T-helper 22 cell (primary cell): ENCODE data around the gene UBR3.
"Not testable (repeated sequence)": the region's sequence is repeated elsewhere in the genome, so short reads cannot be mapped to it uniquely, and the experiment has no call there.

Experiments used
- DNase-seq: peaks from one replicate; pipeline ENCODE4 v3.0.0-alpha.2; 2020; ENCODE audit warnings: low read depth

Gene UBR3

DNA sequence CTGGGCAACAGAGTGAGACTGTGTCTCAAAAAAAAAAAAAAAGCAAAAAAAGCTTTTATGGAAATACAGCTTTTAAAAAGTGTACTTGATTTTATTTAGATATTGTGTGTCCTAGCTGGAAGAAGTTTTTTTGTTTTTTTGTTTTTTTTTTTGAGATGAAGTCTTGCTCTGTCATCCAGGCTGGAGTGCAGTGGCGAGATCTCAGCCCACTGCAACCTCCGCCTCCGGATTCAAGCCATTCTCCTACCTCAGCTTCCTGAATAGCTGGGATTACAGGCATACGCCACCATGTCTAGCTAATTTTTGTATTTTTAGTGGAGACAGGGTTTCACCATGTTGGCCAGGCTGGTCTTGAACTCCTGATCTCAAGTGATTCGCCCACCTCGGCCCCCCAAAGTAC is 39.0 kb downstream of the UBR3 start:
- DNase-seq: not testable (repeated sequence)

DNA sequence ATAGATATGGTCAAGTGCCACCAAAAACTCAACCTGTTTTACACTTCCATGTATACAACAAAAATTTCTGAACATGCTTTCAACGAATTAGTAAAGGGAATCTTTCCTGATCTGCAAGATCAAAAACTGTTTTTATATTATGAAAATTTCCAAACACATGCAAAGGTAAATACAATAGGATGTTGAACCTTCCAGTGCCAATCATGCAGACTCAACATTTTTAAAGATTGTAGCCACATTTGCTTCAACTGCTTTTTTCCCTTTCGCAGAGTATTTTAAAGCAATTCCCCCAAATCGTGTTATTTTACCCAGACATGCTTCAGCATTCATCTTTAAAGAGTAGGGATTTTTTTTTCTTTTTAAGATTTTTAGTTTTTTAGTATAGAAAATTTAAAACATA is 40.3 kb downstream of the UBR3 start:
- no peak for DNase-seq

DNA sequence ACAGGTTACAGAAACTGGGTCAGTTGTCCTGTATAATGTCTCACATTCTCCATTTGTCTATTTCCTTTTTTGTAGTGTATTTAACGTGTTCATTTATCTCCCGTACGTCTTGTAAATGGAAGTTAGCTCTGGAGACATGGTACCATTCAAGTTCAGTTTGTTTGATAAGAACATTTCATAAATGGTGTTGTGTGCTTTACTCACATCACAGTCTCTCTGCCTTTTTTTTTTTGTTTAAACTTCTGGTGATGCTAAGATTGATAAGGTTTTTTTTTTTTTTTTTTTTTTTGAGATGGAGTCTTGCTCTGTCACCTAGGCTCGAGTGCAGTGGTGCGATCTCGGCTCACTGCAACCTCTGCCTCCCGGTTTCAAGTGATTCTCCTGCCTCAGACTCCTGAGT is 41.7 kb downstream of the UBR3 start:
- no peak for DNase-seq

DNA sequence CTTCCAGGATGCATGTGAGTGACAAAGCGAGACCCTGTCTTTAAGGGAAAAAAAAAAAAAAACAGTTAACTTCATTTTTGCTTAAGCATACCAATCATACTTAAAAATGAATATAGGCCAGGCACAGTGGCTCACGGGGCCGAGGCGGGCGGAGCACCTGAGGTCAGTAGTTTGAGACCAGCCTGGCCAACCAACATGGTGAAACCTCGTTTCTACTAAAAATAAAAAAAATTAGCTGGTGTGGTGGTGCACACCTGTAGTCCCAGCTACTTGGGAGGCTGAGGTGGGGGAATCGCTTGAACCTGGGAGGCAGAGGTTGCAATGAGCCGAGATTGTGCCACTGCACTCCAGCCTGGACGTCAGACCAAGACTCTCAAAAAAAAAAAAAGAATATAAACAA is 44.1 kb downstream of the UBR3 start:
- DNase-seq: not testable (repeated sequence)

DNA sequence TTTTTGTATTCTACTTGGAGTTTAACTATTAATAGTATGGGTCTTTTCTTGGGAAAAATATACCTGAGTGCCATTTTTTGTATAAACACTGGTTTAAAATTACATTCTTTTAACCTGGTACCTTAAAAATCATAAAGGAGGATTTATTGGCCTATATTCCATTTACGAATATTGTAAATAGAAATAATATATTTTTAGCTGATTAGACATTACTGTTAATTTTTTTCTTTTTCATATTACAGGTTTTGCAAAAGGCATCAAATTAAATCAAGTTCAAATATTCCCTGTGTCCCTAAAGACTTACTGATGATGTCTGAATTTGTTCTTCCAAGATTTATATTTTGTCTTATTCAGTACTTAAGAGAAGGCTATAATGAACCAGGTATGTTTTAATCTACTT is 44.7 kb downstream of the UBR3 start:
- no peak for DNase-seq

DNA sequence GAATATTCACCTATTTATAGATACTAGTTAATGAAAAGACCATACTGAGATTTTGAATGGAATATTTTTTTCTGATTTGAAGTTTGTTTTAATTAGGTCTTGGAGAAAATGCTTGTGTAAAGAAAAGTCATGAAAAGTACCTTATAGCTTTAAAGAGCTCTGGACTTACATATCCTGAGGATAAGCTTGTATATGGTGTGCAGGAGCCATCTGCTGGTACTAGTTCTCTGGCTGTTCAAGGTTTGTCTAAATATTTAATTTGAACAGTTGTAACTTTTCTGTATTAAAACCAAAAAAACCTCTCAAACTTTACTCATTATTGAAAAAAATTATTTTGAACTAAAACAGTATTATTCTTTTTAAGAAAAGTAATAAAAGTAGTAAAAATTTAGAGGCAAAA is 50.1 kb downstream of the UBR3 start:
- DNase-seq: no peak

DNA sequence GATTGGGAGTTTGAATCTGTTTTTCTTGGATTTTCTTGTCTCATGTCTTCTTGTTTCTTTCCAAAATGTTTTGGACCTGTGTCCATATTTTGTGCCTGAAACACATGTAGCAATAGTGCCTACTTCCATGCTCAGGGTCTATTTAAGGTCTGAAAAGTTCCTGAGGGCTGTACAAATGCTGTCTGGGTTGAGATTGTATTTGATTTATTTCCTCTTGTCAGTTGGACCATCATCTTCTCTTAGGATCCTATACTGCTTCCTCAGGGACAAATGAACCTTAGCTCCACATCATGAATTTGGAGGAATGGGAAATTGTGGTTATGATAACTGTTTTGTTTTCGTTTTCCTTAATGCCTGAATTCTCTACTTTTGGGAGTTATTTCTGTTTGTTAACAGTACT is 59.9 kb downstream of the UBR3 start:
- no peak for DNase-seq

DNA sequence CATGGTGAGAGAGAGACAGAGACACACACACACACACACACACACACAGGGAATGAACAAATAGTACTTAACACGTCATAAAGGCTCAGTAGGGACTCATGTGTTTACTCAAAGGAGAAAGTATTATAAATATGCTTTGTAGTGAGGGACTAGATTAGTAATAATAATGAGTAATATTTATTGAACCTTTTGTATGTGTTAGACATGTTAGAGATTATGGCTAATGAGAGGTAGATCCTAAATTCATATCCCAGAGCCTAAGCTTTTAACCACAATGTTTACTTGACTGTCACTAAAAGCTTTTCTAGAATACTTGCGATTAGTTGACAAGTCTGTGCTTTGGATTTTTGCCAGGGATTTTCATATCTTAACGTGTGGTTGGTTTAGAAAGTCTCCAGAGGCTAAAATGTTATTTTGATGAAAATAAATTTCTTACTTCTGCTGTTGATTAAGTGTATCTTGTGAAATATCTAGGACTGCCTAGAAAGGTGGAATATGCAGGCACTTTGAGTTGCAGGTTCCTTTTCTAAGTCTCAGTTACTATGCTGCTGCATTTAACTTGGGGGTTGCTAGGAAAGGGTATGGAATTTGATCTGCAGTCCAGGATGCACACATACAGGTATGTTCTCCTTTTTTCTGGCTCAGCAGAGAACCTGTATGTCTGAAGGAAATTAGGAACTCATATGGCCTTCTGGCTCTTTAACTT is 64.5 kb downstream of the UBR3 start:
- DNase-seq: no peak

DNA sequence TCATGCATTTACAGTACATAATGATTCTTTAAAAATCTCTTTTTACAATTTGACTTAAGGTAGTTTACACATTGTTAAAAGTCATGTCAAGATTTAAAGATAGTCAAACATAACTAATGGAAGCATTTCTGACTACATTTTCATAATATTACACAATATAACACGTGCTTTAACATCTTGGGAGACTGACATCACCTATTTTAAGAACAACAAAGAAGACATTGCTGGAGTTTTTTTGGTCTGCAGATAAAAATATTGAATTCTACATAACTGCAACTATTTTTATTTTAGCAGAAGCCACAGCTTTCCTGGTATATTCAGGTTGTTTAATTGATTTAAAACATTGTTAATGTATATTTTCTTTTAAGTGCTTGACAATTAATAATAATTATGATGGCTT is 65.7 kb downstream of the UBR3 start:
- DNase-seq: no peak

DNA sequence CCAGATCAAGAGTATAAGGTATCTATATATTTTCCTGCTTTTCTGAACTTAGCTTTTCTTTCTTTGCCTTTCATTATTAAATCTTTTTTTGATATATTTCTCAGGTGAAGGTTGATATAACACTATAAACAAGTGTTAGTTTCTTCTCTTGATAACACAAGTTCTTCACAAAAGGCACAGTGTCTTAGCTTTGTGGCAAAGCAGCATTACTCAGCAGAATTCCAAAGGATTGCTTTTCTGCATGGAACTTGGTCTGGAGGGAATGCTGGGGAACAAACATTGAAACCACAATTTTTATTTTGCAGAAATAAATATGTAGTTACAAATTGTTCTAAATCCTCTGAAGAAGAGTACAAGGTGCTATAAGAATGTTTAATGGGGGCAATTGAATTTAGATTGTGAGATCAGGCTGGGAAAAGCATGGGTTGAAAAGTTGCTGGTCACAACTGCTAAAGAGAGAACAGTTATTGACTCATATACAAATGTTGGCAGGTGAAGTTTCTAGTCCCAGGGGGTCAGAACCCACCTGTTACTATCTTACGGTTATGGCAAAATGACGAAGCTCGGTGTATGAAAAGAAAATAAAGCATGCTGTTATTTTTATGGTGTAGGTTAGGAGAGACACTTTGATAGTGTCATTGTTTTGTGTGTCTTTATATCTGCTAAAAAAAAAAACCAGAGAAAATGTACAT is 68.2 kb downstream of the UBR3 start:
- DNase-seq: no peak

DNA sequence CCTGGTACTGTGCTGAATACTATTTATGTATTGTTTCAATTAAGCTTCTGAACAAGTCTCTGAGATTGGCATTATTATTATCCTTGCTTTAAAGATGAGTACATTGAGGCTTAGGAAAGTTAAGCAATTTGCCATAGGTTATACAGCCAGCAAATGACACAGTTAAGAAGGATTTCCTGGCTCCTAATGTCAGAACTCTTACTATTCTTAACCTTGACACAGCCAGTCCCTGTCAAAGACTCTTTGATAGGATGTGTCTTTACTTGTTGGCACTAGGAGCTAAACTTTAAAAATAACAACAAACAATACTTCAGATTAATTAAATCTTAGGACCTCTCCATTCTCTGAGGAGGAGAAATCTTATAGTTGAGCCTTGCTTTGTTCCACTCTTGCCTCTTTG is 70.6 kb downstream of the UBR3 start:
- no peak for DNase-seq

DNA sequence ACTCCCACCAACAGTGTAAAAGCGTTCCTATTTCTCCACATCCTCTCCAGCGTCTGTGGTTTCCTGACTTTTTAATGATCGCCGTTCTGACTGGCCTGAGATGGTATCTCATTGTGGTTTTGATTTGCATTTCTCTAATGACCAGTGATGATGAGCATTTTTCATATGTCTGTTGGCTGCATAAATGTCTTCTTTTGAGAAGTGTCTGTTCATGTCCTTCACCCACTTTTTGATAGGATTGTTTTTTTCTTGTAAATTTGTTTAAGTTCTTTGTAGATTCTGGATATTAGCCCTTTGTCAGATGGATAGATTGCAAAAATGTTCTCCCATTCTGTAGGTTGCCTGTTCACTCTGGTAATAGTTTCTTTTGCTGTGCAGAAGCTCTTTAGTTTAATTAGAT is 72.8 kb downstream of the UBR3 start:
- not testable (repeated sequence) for DNase-seq

DNA sequence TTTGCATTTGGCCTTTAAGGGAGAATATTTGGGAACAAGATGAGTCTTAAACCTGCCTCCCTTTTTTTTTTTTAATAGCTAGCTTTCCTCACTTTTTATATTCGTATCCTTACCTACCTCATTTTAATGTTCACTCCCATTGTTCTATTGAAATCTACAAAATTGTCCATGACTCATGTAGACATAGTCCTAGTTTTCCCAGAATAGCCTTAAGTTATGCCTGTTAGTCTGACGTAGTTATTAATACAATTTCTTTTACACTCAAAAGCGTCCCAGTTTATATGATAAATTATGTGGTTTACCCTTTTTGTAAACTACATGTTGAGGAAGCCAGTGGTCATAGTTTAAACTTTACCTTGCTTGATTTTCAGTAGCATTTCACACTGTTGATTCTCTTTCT is 73.4 kb downstream of the UBR3 start:
- no peak for DNase-seq

DNA sequence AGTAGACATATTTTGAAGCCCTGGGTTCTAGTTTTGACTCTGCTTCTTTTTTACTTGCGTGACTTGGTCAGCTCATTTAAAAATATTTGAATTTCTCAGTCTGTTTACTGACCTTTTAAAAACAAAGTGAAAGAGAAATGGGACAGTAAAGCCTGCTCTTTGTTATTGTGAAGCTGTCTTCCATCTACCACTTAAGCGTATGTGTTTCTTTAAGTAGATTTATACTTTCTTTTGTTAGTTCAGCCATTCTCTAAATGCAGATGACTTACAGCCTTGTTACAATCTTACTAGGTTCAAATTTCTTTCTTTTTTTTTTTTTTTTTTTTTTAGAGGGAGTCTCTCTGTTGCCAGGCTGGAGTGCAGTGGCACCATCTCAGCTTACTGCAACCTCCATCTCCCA is 79.5 kb downstream of the UBR3 start:
- no peak for DNase-seq

DNA sequence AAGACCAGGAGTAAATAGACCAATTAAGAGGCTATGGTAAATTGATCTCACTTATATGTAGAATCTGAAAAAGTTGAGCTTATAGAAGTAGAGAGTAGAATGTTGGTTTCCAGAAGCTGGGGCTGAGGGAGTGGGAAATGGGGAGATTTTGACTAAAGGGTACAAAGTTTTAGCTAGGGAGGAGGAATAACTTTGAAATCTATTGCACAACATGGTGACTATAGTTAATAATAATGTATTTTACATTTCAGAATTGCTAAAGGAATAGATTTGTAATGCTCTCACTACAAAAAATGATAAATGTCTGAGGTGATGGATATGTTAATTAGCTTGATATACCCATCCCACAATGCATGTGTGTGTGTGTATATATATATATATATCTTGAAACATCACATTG is 82.1 kb downstream of the UBR3 start:
- no peak for DNase-seq

DNA sequence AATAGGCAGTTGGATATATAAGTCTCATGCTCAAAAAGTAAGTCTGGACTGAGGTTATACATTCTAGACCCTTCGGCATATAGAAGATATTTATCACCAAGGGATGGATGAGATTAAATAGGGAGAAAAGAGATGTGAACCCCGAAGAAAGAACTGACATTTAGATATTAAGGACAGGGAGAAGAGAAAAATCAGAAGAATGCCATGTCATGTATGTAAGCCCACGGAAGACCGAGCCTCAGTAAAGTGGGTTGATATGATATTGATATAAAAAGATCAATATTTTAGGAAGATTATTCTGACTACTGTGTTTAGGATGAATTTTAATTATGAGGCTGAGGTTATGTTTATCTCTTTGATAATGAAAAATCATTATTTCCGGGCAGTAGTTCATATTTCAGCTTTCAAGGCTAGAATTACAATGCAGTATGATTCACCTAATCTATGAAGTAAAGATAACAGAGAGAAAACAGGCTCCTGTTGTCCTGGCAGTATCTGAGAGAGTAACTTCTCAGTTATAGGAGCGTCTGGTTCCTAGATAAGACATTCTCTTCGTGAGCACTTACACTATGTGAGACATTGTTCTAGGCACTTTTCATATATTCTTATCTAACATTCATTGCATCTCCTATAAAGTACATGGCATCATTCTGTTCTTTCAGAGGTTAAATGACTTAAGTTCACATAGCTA is 83.0 kb downstream of the UBR3 start:
- DNase-seq: no peak

DNA sequence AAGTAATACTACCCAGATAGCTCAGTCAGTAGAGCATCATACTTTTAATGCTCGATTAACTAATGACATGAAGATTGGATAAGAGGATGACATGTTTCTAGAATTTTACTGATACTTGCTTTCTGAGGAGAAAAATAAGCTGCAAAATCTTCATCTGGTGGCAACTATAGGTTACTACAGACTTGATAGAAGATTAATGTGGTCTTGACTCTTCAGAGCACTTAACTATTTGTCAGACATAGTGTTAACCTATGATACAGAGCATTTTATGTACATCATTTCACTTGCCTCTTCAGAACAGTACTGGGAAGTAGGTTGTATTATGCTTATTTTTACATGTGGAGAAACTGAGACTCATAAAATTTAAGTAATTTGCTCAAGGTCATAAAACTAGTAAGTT is 83.9 kb downstream of the UBR3 start:
- DNase-seq: no peak

DNA sequence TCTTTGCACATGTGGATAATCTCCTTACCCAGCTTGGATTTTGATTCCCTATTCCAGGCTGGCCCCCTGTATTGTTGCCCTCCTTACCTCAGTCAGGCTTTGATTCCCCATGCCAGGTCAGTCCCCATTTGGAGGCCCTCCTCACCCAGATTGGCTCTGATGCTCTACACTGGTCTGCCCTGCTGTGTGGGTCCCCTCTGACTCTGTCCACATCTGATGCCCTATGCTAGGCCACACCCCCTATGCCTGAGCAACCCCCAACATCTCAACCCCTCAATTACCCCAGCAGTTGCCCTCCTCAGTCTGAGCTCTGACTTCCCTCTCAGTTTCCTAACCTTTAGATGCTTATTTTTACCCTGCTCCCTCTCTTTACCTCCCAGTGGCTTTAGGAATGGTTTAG is 89.4 kb downstream of the UBR3 start:
- no peak for DNase-seq

DNA sequence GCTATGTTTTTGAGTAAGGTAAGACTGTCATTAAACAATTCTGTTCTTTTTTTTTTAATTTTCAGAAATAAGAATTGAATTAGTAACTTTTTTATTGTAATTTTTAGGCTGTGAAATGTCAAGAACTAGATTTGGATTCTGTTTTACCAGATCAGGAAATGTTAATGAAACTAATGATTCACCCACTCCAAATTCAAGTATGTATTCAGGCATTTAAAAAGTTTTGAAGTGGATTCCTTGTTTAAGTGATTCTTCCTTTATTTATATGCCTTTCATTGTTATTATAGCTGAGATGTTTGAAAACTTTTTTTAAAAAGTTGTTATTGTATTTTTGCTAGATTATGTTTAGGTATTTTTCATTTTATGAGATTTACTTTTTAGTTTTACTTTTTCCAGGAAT is 96.7 kb downstream of the UBR3 start:
- DNase-seq: no peak

DNA sequence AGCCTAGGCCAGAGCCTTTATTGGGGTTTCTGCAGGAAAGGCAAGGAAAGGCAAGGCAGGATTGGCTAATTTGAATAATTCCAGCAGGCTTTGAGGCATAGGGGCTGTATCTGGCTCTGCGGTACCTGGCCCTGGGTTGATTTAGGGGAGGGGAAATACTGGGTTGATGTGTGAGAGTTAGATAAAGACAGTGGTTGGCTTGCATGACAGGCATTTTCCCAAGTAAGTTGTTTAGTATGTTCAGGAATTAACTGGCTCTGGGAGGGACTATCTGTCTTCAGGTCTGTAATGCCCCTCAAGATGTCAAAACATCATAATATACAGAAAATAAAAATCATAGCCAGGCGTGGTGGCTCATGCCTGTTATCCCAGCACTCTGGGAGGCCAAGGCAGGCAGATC is 98.7 kb downstream of the UBR3 start:
- no peak for DNase-seq

DNA sequence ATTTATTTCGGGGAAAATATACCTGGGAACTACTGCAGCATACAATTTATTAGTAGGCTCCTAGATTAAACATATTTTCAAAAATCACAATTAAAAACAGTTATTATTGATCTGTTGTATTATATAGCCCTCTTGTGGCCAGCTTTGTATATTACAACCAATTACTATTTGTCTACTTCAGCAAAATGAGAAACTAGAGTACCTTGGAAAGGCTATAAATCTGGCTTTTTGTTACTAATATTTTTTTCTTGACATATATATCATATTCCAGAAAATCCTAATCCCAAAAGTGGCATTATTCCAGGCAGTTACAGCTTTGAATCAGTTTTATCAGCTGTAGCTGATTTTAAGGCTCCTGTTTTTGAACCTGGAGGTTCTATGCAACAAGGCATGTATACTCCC is 101.2 kb downstream of the UBR3 start:
- no peak for DNase-seq

DNA sequence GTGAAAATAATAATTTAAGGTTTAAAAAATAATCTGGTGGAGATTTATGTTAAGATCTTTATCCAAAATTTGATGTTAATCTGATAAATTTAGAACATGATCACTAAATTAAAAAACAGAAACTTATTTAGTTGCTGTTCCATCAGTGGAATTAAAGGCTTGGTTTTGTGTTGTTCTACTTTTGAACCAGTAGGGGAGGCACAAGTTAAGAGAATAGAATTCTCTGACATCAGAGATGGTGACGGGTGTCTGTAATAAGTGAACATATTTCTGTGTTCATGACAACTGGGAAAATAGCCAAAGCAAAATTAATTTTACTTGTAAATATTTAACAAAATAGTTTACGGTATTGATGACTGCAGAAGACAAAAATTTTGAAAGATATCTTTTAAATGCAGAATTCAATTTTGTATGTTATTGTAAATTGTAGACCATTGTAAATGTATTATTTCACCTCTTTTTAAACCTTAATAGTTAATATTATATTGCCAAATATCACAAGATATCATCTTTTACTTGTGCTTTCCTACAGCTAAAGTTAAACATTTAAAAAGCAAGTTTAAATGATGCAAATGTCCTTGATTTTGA is 106.0 kb downstream of the UBR3 start:
- no peak for DNase-seq

DNA sequence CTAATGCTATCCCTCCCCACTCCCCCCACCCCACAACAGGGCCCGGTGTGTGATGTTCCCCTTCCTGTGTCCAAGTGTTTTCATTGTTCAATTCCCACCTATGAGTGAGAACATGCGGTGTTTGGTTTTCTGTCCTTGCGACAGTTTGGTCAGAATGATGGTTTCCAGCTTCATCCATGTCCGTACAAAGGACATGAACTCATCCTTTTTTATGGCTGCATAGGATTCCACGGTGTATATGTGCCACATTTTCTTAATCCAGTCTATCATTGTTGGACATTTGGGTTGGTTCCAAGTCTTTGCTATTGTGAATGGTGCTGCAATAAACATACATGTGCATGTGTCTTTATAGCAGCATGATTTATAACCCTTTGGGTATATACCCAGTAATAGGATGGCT is 109.4 kb downstream of the UBR3 start:
- DNase-seq: not testable (repeated sequence)
